ENCODE results near the gene ALAS2. TPM values are rescaled to one million over a fixed set of nuclear protein-coding genes. Genes with fewer than 3 reads are reported as not detected.
"Not testable (repeated sequence)": the region's sequence is repeated elsewhere in the genome, so short reads cannot be mapped to it uniquely, and the experiment has no call there.

The ALAS2 gene
- total RNA-seq, 1 donor from 2014 or later, result 26.3 TPM

DNA sequence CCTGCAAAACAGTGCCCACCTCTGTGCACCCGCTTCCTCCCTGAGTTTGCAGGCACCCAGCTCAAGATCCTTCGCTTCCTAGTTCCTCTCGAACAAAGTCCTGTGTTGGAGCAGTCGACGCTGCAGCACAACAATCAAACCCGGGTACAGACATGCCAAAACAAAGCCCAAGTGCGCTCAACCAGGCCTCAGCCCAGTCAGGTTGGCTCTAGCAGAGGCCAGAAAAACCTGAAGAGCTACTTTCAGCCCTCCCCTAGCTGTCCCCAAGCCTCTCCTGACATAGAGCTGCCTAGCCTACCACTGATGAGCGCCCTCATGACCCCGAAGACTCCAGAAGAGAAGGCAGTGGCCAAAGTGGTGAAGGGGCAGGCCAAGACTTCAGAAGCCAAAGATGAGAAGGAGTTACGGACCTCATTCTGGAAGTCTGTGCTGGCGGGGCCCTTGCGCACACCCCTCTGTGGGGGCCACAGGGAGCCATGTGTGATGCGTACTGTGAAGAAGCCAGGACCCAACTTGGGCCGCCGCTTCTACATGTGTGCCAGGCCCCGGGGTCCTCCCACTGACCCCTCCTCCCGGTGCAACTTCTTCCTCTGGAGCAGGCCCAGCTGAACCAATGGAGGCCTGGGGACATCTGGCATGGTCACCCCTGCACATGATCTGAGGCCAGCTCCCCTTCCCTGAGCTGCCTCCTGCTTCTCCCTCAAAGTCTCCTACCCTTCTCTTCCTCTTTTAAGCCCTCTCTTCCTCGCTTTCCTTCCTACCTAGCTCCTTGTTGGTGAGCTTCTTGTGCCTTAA is 23.8 kb downstream of the ALAS2 start:
- no peak for DNase-seq

DNA sequence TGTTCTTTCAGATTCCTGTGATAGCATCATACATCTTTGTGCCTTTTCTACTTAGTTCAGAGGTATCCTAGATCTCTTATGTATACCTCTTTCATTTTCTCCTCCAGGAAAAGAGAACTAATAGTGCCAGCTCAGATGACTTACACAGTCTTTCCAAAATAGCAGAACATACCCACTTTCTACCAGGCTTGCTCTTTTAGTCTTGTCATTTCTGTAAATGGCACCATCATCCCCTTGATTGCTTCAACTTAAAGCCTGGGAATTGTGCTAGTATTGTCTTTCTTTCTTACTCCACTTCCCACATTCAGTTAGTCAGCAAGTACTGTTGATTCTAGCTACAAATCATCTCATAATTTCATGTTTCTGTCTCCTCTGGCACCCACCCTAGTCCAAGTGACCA is 25.5 kb downstream of the ALAS2 start:
- no peak for DNase-seq

DNA sequence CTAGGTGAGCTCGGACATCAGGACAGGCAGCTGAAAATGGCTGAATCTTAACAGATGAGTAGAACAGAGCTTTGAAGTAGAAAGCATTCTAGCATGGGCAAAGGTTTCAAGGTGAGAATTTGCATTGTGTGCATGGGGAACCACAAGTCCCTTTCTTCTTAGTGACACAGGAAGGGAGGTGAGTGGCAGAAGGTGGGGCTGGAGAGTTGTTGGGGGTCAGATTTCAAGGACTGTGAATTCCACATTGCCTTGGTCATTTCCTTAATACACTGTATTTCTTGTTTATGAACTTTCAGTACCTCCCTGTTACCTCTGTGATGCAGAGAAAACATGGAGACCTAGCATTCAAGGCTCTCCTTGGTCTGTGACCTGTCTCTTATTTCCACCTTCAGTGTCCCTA is 26.5 kb downstream of the ALAS2 start:
- no peak for DNase-seq

DNA sequence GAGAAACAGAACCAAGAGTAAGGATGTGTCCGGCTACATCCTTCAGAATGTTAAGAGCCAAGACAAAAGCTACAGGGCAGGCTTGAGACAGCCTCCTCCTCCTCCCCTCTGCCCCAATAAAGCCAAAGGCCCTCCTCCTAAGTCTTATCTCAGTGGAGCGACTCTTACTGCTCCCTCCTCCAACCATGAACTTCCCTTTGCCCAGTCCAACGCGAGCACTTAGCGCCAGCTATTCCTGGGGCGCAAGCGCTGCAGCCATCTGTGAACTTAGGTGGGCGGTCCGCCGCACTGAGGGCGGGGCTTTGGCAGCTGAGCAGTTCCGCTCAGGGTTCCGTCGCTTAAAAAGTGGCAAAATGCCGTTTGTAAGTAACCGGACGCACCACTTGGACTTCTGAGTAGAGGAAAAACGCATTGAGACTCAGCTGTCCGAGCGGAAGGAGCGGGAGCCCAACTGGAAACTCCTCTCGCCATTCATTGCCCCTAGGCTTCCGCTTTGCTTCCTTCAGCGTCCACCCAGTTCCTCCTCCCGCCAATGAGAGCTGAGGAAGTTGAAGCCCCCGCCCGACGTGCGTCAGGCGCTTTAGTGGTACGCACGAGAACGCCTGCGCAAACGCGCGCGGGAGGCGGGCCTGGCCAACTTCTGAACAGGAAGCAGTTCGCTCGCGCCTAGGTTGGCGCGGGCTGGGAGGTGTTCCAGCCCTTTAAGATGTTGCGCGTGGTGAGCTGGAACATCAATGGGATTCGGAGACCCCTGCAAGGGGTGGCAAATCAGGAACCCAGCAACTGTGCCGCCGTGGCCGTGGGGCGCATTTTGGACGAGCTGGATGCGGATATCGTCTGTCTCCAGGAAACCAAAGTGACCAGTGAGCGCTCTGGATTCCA is 30.8 kb downstream of the ALAS2 start, which contains the start of gene APEX2:
TSS of gene APEX2 (plus strand) at position 647 of the 882 bp plus-strand sequence. CDS start at position 707, 60 bp downstream.
- peak; percentile 95 for DNase-seq

DNA sequence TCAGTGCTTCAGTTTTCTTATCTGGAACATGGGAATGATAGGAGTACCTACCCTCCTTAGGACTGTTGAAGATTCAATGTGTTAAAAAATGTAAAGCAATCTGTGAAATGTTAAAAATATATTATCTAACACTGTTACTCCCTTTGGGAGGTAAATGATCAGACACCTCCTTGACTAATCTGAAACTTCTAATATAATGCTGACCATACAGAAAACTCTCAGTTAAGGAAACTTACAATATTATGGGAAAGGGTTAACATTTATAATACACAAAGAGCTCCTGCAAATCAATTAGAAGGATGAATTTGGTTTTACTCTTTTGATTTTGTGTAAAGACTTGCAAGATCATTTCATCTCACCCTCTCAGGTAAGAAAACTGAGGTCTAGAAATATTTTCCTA is 35.2 kb downstream of the ALAS2 start:
- DNase-seq, result no peak

DNA sequence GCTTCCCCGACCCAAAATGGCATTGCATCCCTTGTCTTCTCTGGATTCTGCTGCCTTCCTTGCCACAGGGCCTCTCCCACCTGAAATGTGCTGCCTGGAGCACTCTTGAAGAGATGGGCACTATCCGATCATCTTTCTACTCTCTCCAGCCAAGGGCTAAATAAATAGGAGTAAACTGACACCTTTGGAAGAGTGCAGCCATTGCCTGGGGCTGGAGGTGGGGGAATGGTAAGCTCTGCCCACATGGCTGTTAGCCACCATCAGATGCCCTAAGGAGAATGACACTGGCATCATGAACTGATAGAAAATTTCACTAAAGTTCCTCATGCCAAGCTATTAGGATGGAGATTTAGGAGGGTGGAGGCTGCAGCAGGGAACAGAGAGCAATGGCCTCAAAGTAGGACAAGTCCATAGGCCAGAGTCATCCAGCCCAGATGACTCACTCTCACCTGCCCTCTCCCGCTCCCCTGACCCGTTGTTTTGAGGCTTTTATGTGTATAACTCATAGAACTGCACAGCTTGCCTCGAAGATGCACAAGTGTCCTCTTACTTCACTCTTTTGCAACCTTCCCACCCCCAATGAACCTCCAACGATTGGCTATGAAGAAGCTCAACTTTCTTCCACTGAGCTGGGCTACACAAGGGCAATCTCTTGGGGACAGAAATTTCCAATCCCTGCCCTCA is 36.0 kb downstream of the ALAS2 start:
- no peak for DNase-seq

DNA sequence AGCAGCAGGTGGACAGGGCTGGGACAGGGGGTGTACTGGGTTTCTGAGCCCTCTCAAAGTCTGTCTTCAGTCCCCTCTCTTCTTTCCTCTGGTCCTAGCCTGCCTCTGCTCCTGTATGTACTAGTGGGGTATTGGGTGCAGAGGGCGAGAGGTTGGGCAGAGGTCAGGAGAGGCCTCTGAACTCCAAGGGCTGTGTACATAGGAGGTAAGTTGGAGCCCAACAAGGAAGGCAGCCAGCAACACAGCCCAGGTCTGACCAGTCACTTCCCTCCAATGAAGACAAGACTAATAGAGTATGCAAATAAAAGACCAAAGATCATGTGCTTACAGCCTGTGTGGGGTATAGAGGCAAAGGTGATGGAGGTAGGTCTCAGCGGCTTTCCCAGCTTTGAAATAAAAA is 36.7 kb downstream of the ALAS2 start, which contains the start of gene PFKFB1:
TSS of gene PFKFB1 (minus strand) at position 90 of the 400 bp plus-strand sequence. CDS start 181 bp downstream, outside the sequence.
- no peak for DNase-seq

DNA sequence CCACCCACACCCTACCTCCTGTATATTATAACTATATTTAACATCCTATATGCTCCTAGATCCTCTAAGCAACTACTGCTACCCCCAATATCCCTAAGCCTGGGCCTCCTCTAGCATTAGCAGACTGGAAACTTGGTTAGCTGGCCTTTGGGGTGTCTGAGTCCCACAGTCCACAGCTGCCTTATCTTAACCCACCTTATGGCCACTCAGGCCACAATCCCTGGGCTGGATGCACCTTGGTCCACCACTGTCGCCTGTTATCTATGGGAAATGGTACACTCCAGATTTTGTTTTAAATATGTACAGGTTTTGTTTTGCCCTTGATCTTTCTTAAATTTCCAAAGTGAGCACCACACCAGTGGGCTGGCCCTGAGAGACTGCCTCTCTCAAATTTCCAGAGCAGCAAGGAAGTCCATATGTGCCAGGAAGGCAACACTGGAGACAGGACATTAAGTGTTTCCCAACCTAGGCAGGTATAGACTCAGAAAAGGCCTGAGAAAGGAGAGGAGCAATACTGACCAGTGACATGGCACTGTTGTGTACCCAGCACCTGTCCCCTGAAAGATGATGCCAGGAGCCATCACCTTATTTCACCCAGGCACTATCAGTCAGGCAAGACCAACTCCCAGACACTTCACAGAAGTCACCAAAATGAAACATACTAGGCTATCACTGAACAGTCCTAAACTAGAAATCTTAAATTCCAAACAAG is 37.7 kb downstream of the ALAS2 start:
- DNase-seq, result no peak

DNA sequence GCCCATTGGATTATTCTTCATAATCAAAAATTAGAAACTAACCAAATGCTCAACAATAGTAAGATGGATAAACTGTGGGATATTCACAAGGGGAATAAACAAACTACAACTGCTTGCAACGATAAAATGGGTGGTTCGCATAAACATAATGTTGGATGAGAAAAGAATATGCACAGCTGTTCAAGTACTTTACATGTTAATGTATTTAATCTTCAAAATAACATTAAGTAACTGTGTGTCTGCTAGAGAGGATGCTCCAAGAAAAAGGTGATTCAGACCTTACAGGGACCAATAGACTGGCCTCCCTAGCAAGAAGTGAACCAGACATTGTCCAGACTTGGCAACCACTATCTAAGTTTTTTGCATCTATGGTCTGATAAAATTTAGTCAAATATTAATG is 39.1 kb downstream of the ALAS2 start:
- no peak for DNase-seq

DNA sequence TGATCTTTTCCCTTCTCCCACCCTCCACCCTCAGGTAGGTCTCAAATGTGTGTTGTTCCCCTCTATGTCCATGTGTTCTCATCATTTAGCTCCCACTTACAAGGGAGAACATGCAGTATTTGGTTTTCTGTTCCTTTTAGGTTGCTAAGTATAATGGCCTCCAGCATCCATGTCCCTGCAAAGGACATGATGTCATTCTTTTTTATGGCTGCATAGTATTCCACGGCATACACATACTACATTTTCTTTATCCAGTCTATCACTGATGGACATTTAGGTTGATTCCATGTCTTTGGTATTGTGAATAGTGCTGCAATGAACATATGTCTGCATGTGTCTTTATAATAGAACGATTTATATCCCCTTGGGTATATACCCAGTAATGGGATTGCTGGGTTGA is 47.5 kb downstream of the ALAS2 start:
- not testable (repeated sequence) for DNase-seq

DNA sequence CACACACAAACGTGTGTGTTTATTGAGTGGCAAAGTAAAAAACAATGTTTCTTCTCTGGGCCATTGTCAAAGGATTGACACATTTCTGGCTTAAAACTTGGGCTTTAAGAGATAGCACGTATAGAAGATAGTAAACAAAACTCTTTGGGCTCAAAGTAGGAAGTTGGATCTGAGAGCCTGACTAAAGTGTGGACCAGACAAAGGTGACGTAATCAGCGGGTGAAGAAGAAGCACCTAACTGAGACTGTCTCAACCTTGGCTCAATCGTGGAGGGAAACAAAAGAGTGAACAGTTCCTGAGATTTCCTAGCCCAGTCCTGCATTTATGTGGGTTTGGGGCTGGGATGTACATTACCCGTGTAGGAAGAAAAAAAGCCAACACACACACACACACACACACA is 50.4 kb downstream of the ALAS2 start:
- DNase-seq, result no peak

DNA sequence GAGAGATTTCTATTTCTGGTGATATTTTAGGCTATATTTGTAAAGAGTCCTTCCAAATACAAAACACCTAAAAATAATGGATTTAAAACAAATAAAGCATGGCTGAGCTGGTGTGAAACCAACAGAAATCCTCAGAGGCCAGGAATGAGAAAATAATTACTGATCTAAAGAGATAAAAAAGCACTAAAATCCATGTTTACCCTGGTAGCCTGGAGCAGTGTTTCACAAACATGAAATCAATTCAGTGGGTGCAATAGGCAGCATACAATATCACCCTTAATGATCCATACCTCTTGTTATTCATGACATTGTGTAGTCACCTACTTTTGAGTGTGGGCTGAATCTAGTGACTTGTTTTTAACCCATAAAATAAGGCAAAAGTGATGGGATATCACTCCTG is 51.3 kb downstream of the ALAS2 start:
- no peak for DNase-seq

DNA sequence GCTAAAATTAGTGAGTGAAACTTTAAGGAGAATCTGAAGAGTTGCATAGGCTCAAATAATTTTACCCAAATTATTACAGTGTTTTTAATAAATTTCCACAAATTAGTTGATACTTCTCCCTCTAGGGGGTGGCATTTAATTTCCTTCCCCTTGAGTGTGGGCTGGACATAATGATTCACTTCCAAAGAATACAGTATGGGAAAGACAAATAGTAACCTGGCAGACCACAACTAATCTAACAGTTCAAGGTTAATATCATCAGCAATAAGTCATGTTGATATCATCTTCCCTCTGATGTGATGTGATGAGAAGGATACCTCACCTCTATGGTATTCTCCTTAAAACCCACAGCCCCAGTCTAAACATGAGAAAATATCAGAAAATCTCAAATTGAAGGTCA is 52.3 kb downstream of the ALAS2 start:
- DNase-seq, result no peak

DNA sequence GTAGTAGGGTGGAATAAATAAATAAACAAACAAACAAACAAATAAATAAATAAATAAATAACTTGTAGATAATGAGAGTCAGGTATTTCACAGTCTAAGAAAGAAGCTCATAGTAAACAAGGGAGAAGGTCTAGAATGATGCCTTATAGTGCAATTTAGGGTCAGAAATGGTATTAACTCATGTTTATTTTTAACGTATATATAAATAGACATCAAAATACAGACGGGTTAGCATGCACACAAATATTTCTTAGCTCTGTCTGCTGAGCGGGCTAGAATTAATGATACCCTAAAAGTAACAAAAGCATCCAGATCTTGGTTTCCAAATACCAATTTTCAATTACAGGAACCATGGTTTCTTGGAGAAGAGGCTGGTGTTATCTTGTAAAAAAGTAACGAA is 53.4 kb downstream of the ALAS2 start:
- no peak for DNase-seq

DNA sequence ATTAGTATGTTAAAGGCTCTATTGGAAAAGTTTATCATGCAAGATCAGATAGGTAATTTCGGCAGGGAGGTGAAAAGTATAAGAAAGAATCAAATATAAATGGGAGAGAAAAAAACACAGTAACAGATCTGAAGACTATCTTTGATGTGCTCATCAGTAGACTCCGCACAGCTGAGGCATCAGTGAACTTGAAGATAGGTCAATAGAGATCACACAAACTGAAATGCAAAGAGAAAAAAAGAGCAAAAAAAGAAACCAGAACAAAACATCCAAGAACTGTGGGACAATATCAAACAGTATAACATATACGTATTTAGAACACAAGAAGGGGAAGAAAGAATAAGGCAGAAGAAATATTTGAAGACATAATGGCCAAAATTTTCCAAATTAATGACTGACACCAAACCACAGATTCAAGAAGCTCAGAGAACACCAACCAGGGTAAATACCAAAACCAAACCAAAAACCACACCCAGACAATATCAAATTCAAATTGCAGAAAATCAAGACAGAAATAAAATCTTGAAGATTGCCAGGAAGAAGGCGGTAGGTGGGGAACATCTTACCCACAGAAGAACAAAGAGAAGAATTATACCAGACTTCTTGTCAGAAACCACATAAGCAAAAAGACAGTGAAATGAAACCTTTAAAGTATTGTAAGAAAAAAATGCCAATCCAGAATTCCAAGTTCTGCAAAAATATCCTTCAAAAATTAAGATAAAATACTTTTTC is 65.8 kb downstream of the ALAS2 start:
- no peak for DNase-seq

DNA sequence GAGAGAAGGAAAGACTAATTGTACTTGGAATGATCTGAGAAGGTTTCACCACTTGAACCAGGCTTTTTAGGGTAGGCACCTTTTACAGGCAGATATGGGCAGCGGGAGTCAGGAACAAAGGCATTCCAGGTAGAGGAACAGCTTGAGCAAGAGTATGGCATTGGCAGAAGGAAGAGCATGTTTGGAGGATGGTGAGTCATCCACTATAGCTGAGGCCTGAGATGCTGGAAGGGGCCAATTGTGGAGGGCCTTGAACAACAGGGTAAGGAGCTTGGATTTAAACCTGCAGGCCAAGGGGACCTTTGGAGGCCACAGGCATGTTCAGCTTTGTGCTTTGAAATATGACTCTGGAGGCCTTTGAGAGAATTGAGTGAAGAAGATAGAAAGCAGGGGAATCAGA is 69.0 kb downstream of the ALAS2 start:
- no peak for DNase-seq

Other genes starting within 250 kb of the ALAS2 start
- 0.51 TPM for gene ITIH6, start 232.7 kb downstream of the ALAS2 start, total RNA-seq
- 803 TPM for gene MAGED2, start 223.2 kb downstream of the ALAS2 start, total RNA-seq
- 47.0 TPM for gene TRO, start 110.2 kb downstream of the ALAS2 start, total RNA-seq
- gene PFKFB1, start 36.8 kb downstream of the ALAS2 start, total RNA-seq, result 0.21 TPM
- 5.5 TPM for gene APEX2, start 30.6 kb downstream of the ALAS2 start, total RNA-seq
- gene PAGE2B, start 44.1 kb upstream of the ALAS2 start, total RNA-seq, result not detected
- not detected for gene PAGE2, start 58.0 kb upstream of the ALAS2 start, total RNA-seq
- gene PAGE5, start 189.4 kb upstream of the ALAS2 start, total RNA-seq, result not detected
- not detected for gene PAGE3, start 233.9 kb upstream of the ALAS2 start, total RNA-seq

Data from tongue (tissue), 2 donors.